GM12878 (cell line): ENCODE data around the gene TRAPPC11. TPM values are rescaled to one million over a fixed set of nuclear protein-coding genes. Genes with fewer than 3 reads are reported as not detected.

Source experiments
- BCL11A ChIP-seq: IDR thresholded peaks from 2 replicates; pipeline ENCODE4 v1.6.1; 2011; ENCODE audit warnings: low read depth, low read length
- CHD2 ChIP-seq: IDR thresholded peaks from 2 replicates; pipeline ENCODE4 v1.6.1; 2011; ENCODE audit warnings: low read depth, low read length, improper control_type of control experiment, borderline replicate concordance
- CHD4 ChIP-seq: fragments of 200-600 bp; sonication (generic); IDR thresholded peaks from 2 replicates; pipeline ENCODE4 v1.6.1; 2016; ENCODE audit warnings: mild to moderate bottlenecking
- HDGF ChIP-seq: fragments of 450-650 bp; IDR thresholded peaks from 2 replicates; pipeline ENCODE4 v1.6.1; 2016; ENCODE audit warnings: antibody characterized with exemption
- HSF1 ChIP-seq: fragments of 150-350 bp; IDR thresholded peaks from 2 replicates; pipeline ENCODE4 v1.6.1; 2014; ENCODE audit warnings: mild to moderate bottlenecking, low read depth, low read length
- KDM1A ChIP-seq: fragments of 200-600 bp; sonication (generic); IDR thresholded peaks from 2 replicates; pipeline ENCODE4 v1.6.1; 2016; ENCODE audit warnings: borderline replicate concordance
- KLF5 ChIP-seq: fragments of 450-650 bp; IDR thresholded peaks from 2 replicates; pipeline ENCODE4 v1.6.1; 2014; ENCODE audit warnings: mild to moderate bottlenecking; ENCODE audit not compliant: partially characterized antibody
- MEF2B ChIP-seq: fragments of 450-650 bp; IDR thresholded peaks from 2 replicates; pipeline ENCODE4 v1.6.1; 2018; ENCODE audit warnings: mild to moderate bottlenecking, moderate library complexity; ENCODE audit not compliant: partially characterized antibody, poor library complexity, severe bottlenecking
- MXI1 ChIP-seq: fragments of 150-350 bp; IDR thresholded peaks from 2 replicates; pipeline ENCODE4 v1.6.1; 2011; ENCODE audit warnings: low read depth, mild to moderate bottlenecking, inconsistent platforms, low read length, improper control_type of control experiment
- NFIC ChIP-seq: IDR thresholded peaks from 2 replicates; pipeline ENCODE4 v1.6.1; 2012; ENCODE audit warnings: low read depth, mild to moderate bottlenecking, inconsistent platforms, low read length, moderate library complexity
- NFXL1 ChIP-seq: fragments of 450-650 bp; IDR thresholded peaks from 2 replicates; pipeline ENCODE4 v1.6.1; 2017; ENCODE audit warnings: antibody characterized with exemption, mild to moderate bottlenecking, borderline replicate concordance
- NFYA ChIP-seq: IDR thresholded peaks from 2 replicates; pipeline ENCODE4 v1.6.1; 2011; ENCODE audit warnings: low read depth, mild to moderate bottlenecking, low read length, improper control_type of control experiment, borderline replicate concordance
- PAX5 ChIP-seq: IDR thresholded peaks from 2 replicates; pipeline ENCODE4 v1.6.1; 2011; ENCODE audit warnings: low read depth, low read length, borderline replicate concordance
- PKNOX1 ChIP-seq: fragments of 450-650 bp; IDR thresholded peaks from 2 replicates; pipeline ENCODE4 v1.6.1; 2016; ENCODE audit warnings: mild to moderate bottlenecking
- POLR2AphosphoS5 ChIP-seq: IDR thresholded peaks from 2 replicates; pipeline ENCODE4 v1.6.1; 2011; ENCODE audit warnings: mild to moderate bottlenecking, low read length, inconsistent platforms
- RCOR1 ChIP-seq: conservative IDR thresholded peaks from 2 replicates; pipeline ENCODE4 v1.6.1; 2012; ENCODE audit warnings: low read depth, low read length, improper control_type of control experiment
- SMAD1 ChIP-seq: fragments of 450-650 bp; IDR thresholded peaks from 2 replicates; pipeline ENCODE4 v1.6.1; 2018; ENCODE audit warnings: mild to moderate bottlenecking, low read depth; ENCODE audit not compliant: partially characterized antibody
- STAT1 ChIP-seq: fragments of 450-650 bp; conservative IDR thresholded peaks from 2 replicates; pipeline ENCODE4 v1.6.1; 2014; ENCODE audit warnings: antibody characterized with exemption, mild to moderate bottlenecking
- TAF1 ChIP-seq: IDR thresholded peaks from 2 replicates; pipeline ENCODE4 v1.6.1; 2011; ENCODE audit warnings: mild to moderate bottlenecking, low read depth, low read length, borderline replicate concordance
- TARDBP ChIP-seq: IDR thresholded peaks from 2 replicates; pipeline ENCODE4 v1.6.1; 2016; ENCODE audit warnings: borderline replicate concordance
- TCF12 ChIP-seq: IDR thresholded peaks from 2 replicates; pipeline ENCODE4 v1.6.1; 2011; ENCODE audit warnings: low read depth, mild to moderate bottlenecking, low read length
- TCF3 ChIP-seq: IDR thresholded peaks from 2 replicates; pipeline ENCODE4 v1.6.1; 2012; ENCODE audit warnings: low read depth, mild to moderate bottlenecking, low read length, borderline replicate concordance; ENCODE audit not compliant: insufficient read depth
- USF2 ChIP-seq: IDR thresholded peaks from 2 replicates; pipeline ENCODE4 v1.6.1; 2011; ENCODE audit warnings: low read depth, low read length, improper control_type of control experiment, borderline replicate concordance
- ZNF687 ChIP-seq: fragments of 450-650 bp; IDR thresholded peaks from 2 replicates; pipeline ENCODE4 v1.6.1; 2017; ENCODE audit warnings: mild to moderate bottlenecking, moderate library complexity
- polyA plus RNA-seq, 11 experiments: library from polyadenylated mRNA; depleted of rRNA in 4 of 11; unstranded in 6 of 11; stranded (reverse) in 5 of 11; fragments of >200 nt; fragmentation: Nextera tagmentation in 4 of 11; fragmentation: Illumina TruSeq in 1 of 11; extraction: Ambion mirVana in 4 of 11; extraction: Trizol in 1 of 11; gene quantifications; 1 replicate in 1 of 11; 2 replicates in 10 of 11; pipeline versions ENCODE4 v1.2.1 to v1.2.3, GENCODE V29; 2011 to 2016; ENCODE audit warnings: inconsistent platforms in 2 of 11, missing spikeins in 2 of 11, low read depth in 1 of 11
- total RNA-seq, 4 experiments: library from RNA; depleted of rRNA in 3 of 4; stranded (reverse); fragments of >200 nt in 3 of 4; fragmentation: Illumina TruSeq in 1 of 4; extraction: Trizol in 1 of 4; gene quantifications; 2 replicates each; pipeline versions ENCODE4 v1.2.1 to v1.2.3, GENCODE V29; 2013 to 2021

TRAPPC11 gene
- total and polyA plus RNA-seq, 10 of the 15 experiments (the other 5 are each of a cell fraction or from before 2014, with no cell fraction given), result 7.3 to 40.5 (median 22.3) TPM

GRCh38 chr4:183746305-183747229, 87.5 kb downstream of the TRAPPC11 start (continued):
- TF ChIP-seq ZNF687 (peak; percentile 70; the same call in 1 of the 2 replicates), TAF1 (no peak), TCF12 (no peak), RCOR1 (no peak), PAX5 (peak; percentile 60; the same call in 1 of the 2 replicates), SMAD1 (no peak), NFXL1 (no peak), CHD4 (no peak), POLR2AphosphoS5 (no peak), MEF2B (no peak), MXI1 (no peak), BCL11A (peak; percentile 38; the same call in 1 of the 2 replicates), STAT1 (no peak), CHD2 (no peak), NFIC (no peak), KLF5 (no peak), TARDBP (no peak), KDM1A (no peak), PKNOX1 (no peak), USF2 (no peak), NFYA (no peak), HSF1 (no peak), HDGF (no peak), TCF3 (no peak)
